HUES64 (cell line): ENCODE results near the gene ZDHHC13.

Source experiments
- H3K27ac ChIP-seq: 2 replicates; pipeline ENCODE4 v1.7.0; 2013; ENCODE audit warnings: low read depth, low read length, inconsistent platforms
- H3K27me3 ChIP-seq: 2 replicates; pipeline ENCODE4 v1.6.1; 2013; ENCODE audit warnings: mild to moderate bottlenecking, low read length; ENCODE audit not compliant: insufficient read depth
- H3K36me3 ChIP-seq: 2 replicates; pipeline ENCODE4 v1.6.1; 2013; ENCODE audit warnings: mild to moderate bottlenecking, low read length; ENCODE audit not compliant: insufficient read depth
- H3K4me1 ChIP-seq: 2 replicates; pipeline ENCODE4 v1.6.1; 2013; ENCODE audit warnings: mild to moderate bottlenecking, low read length, moderate library complexity; ENCODE audit not compliant: insufficient read depth
- H3K4me3 ChIP-seq: 2 replicates; pipeline ENCODE4 v1.5.1; 2013; ENCODE audit warnings: mild to moderate bottlenecking, low read length, moderate library complexity
- H3K9ac ChIP-seq: 2 replicates; pipeline ENCODE4 v1.6.1; 2013; ENCODE audit warnings: mild to moderate bottlenecking, low read depth, low read length
- H3K9me3 ChIP-seq: 2 replicates; pipeline ENCODE4 v1.6.1; 2013; ENCODE audit warnings: low read depth, low read length; ENCODE audit not compliant: insufficient read depth
- whole genome bisulfite sequencing: fragments of 150-250, 120-280 bp; methylation state at CpG from one replicate; pipeline ENCODE4 v1.1.7; 2013; ENCODE audit warnings: missing lambda C conversion rate; 5-methylcytosine and 5-hydroxymethylcytosine counted together

The ZDHHC13 gene

GRCh38 chr11:19193916-19194315 is 76.9 kb downstream of the ZDHHC13 start:
- Histone ChIP-seq H3K4me1 (no peaks in the 10 kb centered on the region), H3K27me3 (no peaks in the 10 kb centered on the region), H3K9ac (no peak overlapping the region), H3K27ac (no peak overlapping the region), H3K4me3 (no peak overlapping the region), H3K36me3 (no peaks in the 10 kb centered on the region), H3K9me3 (no peaks in the 10 kb centered on the region)
- WGBS: 98% methylated on average over 2 of the region's 2 CpGs

GRCh38 chr11:19194620-19195308 is 77.8 kb downstream of the ZDHHC13 start:
- Histone ChIP-seq H3K4me1 (no peaks in the 10 kb centered on the region), H3K4me3 (no peak overlapping the region), H3K9ac (no peak overlapping the region), H3K27me3 (no peaks in the 10 kb centered on the region), H3K9me3 (no peaks in the 10 kb centered on the region), H3K36me3 (no peaks in the 10 kb centered on the region), H3K27ac (no peak overlapping the region)
- 97% methylated on average over 2 of the region's 4 CpGs for WGBS

GRCh38 chr11:19196432-19196831 is 79.5 kb downstream of the ZDHHC13 start:
- no peaks in the 10 kb centered on the region for H3K36me3 ChIP-seq
- no peak overlapping the region for H3K4me3 ChIP-seq
- no peak overlapping the region for H3K9ac ChIP-seq
- WGBS: 90% methylated on average over 6 of the region's 6 CpGs
- no peaks in the 10 kb centered on the region for H3K27me3 ChIP-seq
- H3K4me1 ChIP-seq: no peaks in the 10 kb centered on the region
- 0 out of 2 replicates have a peak, but pooled peaks cover 3% of the 10 kb centered on the region for H3K9me3 ChIP-seq
- no peak overlapping the region for H3K27ac ChIP-seq

GRCh38 chr11:19199048-19199447 is 82.1 kb downstream of the ZDHHC13 start:
- H3K4me1 ChIP-seq: no peaks in the 10 kb centered on the region

GRCh38 chr11:19199771-19200170 is 82.8 kb downstream of the ZDHHC13 start:
- Histone ChIP-seq H3K36me3 (no peaks in the 10 kb centered on the region), H3K27ac (no peak overlapping the region), H3K4me1 (no peaks in the 10 kb centered on the region), H3K4me3 (no peak overlapping the region), H3K9ac (no peak overlapping the region), H3K9me3 (0 out of 2 replicates have a peak, but pooled peaks cover 3% of the 10 kb centered on the region), H3K27me3 (no peaks in the 10 kb centered on the region)
- 90% methylated on average over 3 of the region's 3 CpGs for WGBS

More at GRCh38 chr11:19199048-19199447, 82.1 kb downstream of the ZDHHC13 start:
- Histone ChIP-seq H3K4me3 (no peak overlapping the region), H3K9me3 (0 out of 2 replicates have a peak, but pooled peaks cover 3% of the 10 kb centered on the region), H3K9ac (no peak overlapping the region), H3K36me3 (no peaks in the 10 kb centered on the region), H3K27ac (no peak overlapping the region), H3K27me3 (no peaks in the 10 kb centered on the region)
- WGBS: 96% methylated on average over 7 of the region's 7 CpGs

GRCh38 chr11:19200410-19201201 is 83.6 kb downstream of the ZDHHC13 start:
- WGBS: 80% methylated on average over 6 of the region's 6 CpGs
- Histone ChIP-seq H3K4me1 (no peaks in the 10 kb centered on the region), H3K9ac (no peak overlapping the region), H3K27ac (no peak overlapping the region), H3K36me3 (no peaks in the 10 kb centered on the region), H3K4me3 (no peak overlapping the region), H3K27me3 (no peaks in the 10 kb centered on the region), H3K9me3 (0 out of 2 replicates have a peak, but pooled peaks cover 3% of the 10 kb centered on the region)

- Histone ChIP-seq H3K9me3 (0 out of 2 replicates have a peak, but pooled peaks cover 3% of the 10 kb centered on the region), H3K27me3 (no peaks in the 10 kb centered on the region), H3K36me3 (no peaks in the 10 kb centered on the region), H3K4me1 (no peaks in the 10 kb centered on the region), H3K27ac (no peak within 1 kb of the TSS), H3K4me3 (no peak within 1 kb of the TSS), H3K9ac (no peak within 1 kb of the TSS)
- 89% methylated on average over 6 of the region's 7 CpGs for WGBS
These were observed 85.0 kb downstream of the ZDHHC13 start, which contains the start of gene CSRP3 for GRCh38 chr11:19201737-19202605. Gene CSRP3, minus strand, starts transcription at chr11:19201983. Its CDS starts 9,535 bp downstream, at chr11:19192448.

- H3K4me3 ChIP-seq: no peak overlapping the region
- no peak overlapping the region for H3K9ac ChIP-seq
- peaks cover 10% of the 10 kb centered on the region; the same call in 1 of the 2 replicates for H3K4me1 ChIP-seq
- WGBS: 90% methylated on average over 2 of the region's 5 CpGs
- H3K27me3 ChIP-seq: no peaks in the 10 kb centered on the region
- 0 out of 2 replicates have a peak, but pooled peaks cover 3% of the 10 kb centered on the region for H3K9me3 ChIP-seq
- no peak overlapping the region for H3K27ac ChIP-seq
- H3K36me3 ChIP-seq: no peaks in the 10 kb centered on the region
These were observed 87.9 kb downstream of the ZDHHC13 start for GRCh38 chr11:19204836-19205235.

GRCh38 chr11:19208181-19208580 is 91.2 kb downstream of the ZDHHC13 start:
- H3K9ac ChIP-seq: no peak overlapping the region
- 97% methylated on average over 2 of the region's 2 CpGs for WGBS

GRCh38 chr11:19208959-19209546 is 92.1 kb downstream of the ZDHHC13 start:
- H3K9me3 ChIP-seq: no peaks in the 10 kb centered on the region
- 93% methylated on average over 3 of the region's 3 CpGs for WGBS
- H3K36me3 ChIP-seq: no peaks in the 10 kb centered on the region
- no peaks in the 10 kb centered on the region for H3K27me3 ChIP-seq
- peaks cover 10% of the 10 kb centered on the region; the same call in 1 of the 2 replicates for H3K4me1 ChIP-seq
- H3K9ac ChIP-seq: no peak overlapping the region
- H3K27ac ChIP-seq: no peak overlapping the region
- no peak overlapping the region for H3K4me3 ChIP-seq

More at GRCh38 chr11:19208181-19208580, 91.2 kb downstream of the ZDHHC13 start:
- Histone ChIP-seq H3K27me3 (no peaks in the 10 kb centered on the region), H3K4me3 (no peak overlapping the region), H3K27ac (no peak overlapping the region), H3K9me3 (no peaks in the 10 kb centered on the region), H3K36me3 (no peaks in the 10 kb centered on the region), H3K4me1 (peaks cover 10% of the 10 kb centered on the region; the same call in 1 of the 2 replicates)
